Cardiac fibroblast (primary cell): ENCODE results near the gene GRIN2A.

Experiments used
- DNase-seq, 2 donors: peaks; one replicate each; pipeline versions ENCODE4 v3.0.0 to v3.0.0-alpha.2; 2010; ENCODE audit warnings: low read depth in 2 of 2
- H3K4me3 ChIP-seq, 2 donors: replicated peaks in 1 of 2; 1 replicate in 1 of 2; 2 replicates in 1 of 2; pipeline ENCODE4 v1.5.1; 2011; ENCODE audit warnings: low read depth in 2 of 2, low read length in 2 of 2, mild to moderate bottlenecking in 2 of 2, moderate library complexity in 1 of 2
- TF ChIP-seq, protein P1 (sequence below): IDR thresholded peaks from one replicate; pipeline ENCODE4 v1.5.1; 2011; ENCODE audit warnings: low read depth, mild to moderate bottlenecking, low read length, inconsistent platforms

The GRIN2A gene

GRCh38 chr16:9869776-9870175, 312.5 kb downstream of the GRIN2A start:
- no peak for DNase-seq
- no peak overlapping the region for H3K4me3 ChIP-seq
- TF ChIP-seq, protein P1, sequence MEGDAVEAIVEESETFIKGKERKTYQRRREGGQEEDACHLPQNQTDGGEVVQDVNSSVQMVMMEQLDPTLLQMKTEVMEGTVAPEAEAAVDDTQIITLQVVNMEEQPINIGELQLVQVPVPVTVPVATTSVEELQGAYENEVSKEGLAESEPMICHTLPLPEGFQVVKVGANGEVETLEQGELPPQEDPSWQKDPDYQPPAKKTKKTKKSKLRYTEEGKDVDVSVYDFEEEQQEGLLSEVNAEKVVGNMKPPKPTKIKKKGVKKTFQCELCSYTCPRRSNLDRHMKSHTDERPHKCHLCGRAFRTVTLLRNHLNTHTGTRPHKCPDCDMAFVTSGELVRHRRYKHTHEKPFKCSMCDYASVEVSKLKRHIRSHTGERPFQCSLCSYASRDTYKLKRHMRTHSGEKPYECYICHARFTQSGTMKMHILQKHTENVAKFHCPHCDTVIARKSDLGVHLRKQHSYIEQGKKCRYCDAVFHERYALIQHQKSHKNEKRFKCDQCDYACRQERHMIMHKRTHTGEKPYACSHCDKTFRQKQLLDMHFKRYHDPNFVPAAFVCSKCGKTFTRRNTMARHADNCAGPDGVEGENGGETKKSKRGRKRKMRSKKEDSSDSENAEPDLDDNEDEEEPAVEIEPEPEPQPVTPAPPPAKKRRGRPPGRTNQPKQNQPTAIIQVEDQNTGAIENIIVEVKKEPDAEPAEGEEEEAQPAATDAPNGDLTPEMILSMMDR = no peak

GRCh38 chr16:9868606-9869149, 313.6 kb downstream of the GRIN2A start:
- no peak for DNase-seq
- TF ChIP-seq, protein P1 = no peak
- no peak overlapping the region for H3K4me3 ChIP-seq

GRCh38 chr16:9867176-9867575, 315.1 kb downstream of the GRIN2A start:
- DNase-seq = no peak
- TF ChIP-seq, protein P1 = no peak
- no peak overlapping the region for H3K4me3 ChIP-seq

- TF ChIP-seq, protein P1 = no peak
- H3K4me3 ChIP-seq = no peak overlapping the region
- DNase-seq = no peak
Measured at GRCh38 chr16:9864461-9864860, 317.8 kb downstream of the GRIN2A start.

DNA sequence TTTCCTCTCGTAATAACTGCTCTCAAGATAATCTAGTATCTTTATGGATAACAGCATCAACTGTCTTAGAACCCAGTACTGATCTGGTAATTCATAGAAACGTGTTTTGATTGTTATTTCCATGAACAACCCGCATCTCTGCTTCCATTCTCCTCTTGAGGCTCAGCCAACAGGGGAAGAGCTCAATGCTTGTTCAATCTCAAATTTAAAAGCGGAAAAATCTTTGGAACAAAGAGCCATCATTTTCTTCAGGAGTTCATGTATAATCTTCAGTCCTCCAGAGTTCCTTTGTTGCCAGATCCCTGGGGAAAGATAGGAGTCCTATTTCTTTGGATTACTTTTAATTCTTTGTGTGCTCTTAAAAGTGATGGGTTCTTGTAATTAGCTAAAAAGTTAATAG, 319.9 kb downstream of the GRIN2A start:
- no peak for DNase-seq
- no peak overlapping the region for H3K4me3 ChIP-seq
- TF ChIP-seq, protein P1 = no peak

GRCh38 chr16:9860876-9861275, 321.4 kb downstream of the GRIN2A start:
- TF ChIP-seq, protein P1 = no peak
- peak in 1 of 2 donors; percentile 66 for DNase-seq
- no peak overlapping the region for H3K4me3 ChIP-seq
